Activated T-helper 2 cell treated with anti-CD3 and anti-CD28 coated beads, Interferon-gamma antibody, Interleukin-2, Interleukin-4, amounts not matched to agents 10 μg/mL and 5 μg/mL and 100 μg/mL, durations not matched to agents 14 hours and 24 hours and 36 hours (primary cell): ENCODE results near the gene G0S2. TPM values are rescaled to one million over a fixed set of nuclear protein-coding genes. Genes with fewer than 3 reads are reported as not detected.

Experiments
- DNase-seq: peaks from one replicate; pipeline ENCODE4 v3.0.0; 2021; ENCODE audit warnings: low spot score
- H3K27ac Mint-ChIP-seq: one replicate; pipeline ENCODE4 v1.8.0; 2021; ENCODE audit warnings: mixed read lengths
- H3K27me3 Mint-ChIP-seq: one replicate; pipeline ENCODE4 v1.8.0; 2021; ENCODE audit warnings: low read depth, mixed read lengths
- H3K36me3 Mint-ChIP-seq: one replicate; pipeline ENCODE4 v1.8.0; 2021; ENCODE audit warnings: low read depth, mixed read lengths
- H3K4me1 Mint-ChIP-seq: one replicate; pipeline ENCODE4 v1.8.0; 2021; ENCODE audit warnings: low read depth, mixed read lengths
- H3K4me3 Mint-ChIP-seq: one replicate; pipeline ENCODE4 v1.8.0; 2021; ENCODE audit warnings: low read depth, mild to moderate bottlenecking, moderate library complexity, mixed read lengths
- H3K9me3 Mint-ChIP-seq: one replicate; pipeline ENCODE4 v1.8.0; 2021; ENCODE audit warnings: mixed read lengths
- intact Hi-C: fragments of 100-400 bp; cut with micrococcal nuclease; formaldehyde crosslinking; loops from one replicate; pipeline ENCODE4 v1.15.1; 2023
- total RNA-seq: library from RNA; stranded (reverse); gene quantifications from 2 replicates; pipeline ENCODE4 v1.2.3, GENCODE V29; 2022

G0S2 gene
- total RNA-seq, 1 donor from 2014 or later, result 49.3 TPM

DNA sequence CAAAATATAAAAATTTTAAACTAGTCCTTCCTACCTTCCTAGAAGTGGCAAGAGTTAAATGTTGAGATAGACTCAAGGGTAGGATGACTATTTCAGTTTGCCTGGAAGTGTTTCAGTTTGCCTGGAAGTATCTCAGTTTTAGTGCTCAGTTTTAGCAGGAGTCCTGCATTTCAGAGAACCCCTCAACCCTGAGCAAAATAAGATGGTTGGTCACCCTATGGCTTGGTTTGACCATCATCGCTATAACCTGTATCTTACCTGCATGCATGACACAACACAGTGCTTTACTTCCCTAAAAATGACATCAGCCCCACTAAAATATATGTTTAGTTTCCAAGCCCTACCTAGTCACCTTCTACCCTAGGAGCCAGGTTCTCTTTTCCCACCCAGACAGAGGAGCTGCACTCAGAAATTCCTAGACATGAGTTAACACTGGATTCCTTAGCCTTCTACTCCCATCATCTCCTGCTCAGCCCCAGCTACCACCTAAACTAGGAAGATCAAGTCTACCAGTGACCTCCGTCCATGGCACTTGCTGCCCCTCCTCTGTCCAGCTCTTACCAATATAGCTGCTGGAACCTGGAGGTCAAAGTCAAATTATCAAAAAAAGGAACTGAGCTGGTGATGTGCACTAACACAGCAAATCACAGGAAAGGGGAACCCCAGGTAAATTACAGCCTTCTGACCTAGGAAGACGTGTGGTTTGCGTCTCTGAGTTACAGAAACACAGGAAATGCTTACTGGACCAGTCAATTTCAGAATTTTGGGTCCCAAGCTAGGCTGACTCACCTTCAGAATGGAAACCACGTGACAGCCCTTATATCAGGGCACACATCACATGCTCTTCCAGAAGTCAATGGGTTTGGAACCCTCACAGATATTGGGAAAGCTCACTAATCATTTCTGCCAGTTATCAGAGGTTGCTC, 2.2 kb upstream of the G0S2 start:
- Mint-ChIP-seq H3K4me3 (peak overlapping the region; percentile 51), H3K36me3 (peaks cover 21% of the 10 kb centered on the region), H3K4me1 (peaks cover 61% of the 10 kb centered on the region), H3K9me3 (peaks cover 4% of the 10 kb centered on the region), H3K27ac (peak overlapping the region; percentile 82), H3K27me3 (peaks cover 20% of the 10 kb centered on the region)
- intact Hi-C loops, result loop anchor here (1.0 to 2.0 kb wide), 3 partner anchors 13 to 74 kb away; no protein-coding TSS in a partner anchor
- DNase-seq, result peak; percentile 22

DNA sequence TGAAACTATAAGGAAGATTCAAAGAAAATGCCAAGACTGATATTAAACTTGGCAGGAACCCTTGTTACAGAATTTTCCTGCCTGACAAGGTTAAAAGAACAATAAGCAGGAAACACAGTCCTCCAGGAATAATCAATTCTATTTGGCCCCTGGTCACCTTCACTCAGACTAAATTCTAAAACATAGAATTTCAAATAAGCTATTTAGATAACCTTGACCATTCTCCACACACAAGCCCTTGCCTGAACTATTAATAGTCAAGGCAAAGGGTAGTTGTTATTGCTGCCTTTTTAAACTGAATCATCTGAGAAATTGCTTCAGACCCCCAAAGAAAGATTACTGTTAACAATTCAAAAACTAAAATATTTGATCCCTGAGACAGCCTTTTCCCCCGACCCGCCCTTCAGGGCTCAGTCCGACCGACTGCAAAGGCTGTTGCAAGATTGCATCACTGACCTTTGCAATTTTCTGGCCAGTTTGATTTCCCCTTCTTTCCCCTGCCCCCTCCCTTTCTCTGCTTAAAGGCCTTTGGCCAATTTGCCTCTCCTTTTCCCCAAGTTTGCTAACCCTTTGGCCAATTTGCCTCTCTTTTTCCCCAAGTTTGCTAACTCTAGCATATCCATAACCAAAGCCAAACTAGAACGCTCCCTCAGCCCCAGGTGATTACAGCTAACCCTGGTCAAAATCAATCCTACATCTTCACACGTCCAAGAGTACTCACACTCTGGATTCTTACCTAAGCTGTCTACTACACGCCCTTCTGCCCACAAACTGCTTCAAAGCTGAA, 1.4 kb upstream of the G0S2 start:
- peaks cover 25% of the 10 kb centered on the region for H3K36me3 Mint-ChIP-seq
- peaks cover 4% of the 10 kb centered on the region for H3K9me3 Mint-ChIP-seq
- intact Hi-C loops, result loop anchor here (1.0 to 2.0 kb wide), 3 partner anchors 14 to 73 kb away; no protein-coding TSS in a partner anchor
- peaks cover 24% of the 10 kb centered on the region for H3K27me3 Mint-ChIP-seq
- H3K27ac Mint-ChIP-seq, result peak overlapping the region; percentile 82
- H3K4me3 Mint-ChIP-seq, result no peak overlapping the region
- H3K4me1 Mint-ChIP-seq, result peaks cover 65% of the 10 kb centered on the region
- DNase-seq, result no peak

DNA sequence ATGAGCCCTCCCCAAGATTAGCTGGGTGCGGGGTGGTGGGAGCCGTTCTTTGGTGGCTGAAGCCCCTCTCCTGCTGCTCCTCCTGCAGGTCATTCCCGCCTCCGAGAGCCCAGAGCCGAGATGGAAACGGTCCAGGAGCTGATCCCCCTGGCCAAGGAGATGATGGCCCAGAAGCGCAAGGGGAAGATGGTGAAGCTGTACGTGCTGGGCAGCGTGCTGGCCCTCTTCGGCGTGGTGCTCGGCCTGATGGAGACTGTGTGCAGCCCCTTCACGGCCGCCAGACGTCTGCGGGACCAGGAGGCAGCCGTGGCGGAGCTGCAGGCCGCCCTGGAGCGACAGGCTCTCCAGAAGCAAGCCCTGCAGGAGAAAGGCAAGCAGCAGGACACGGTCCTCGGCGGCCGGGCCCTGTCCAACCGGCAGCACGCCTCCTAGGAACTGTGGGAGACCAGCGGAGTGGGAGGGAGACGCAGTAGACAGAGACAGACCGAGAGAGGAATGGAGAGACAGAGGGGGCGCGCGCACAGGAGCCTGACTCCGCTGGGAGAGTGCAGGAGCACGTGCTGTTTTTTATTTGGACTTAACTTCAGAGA, 448 bp downstream of the G0S2 start:
- H3K9me3 Mint-ChIP-seq, result peaks cover 4% of the 10 kb centered on the region
- peak overlapping the region; percentile 57 for H3K27ac Mint-ChIP-seq
- peaks cover 33% of the 10 kb centered on the region for H3K27me3 Mint-ChIP-seq
- H3K4me1 Mint-ChIP-seq, result peaks cover 68% of the 10 kb centered on the region
- peak overlapping the region; percentile 72 for H3K4me3 Mint-ChIP-seq
- peaks cover 25% of the 10 kb centered on the region for H3K36me3 Mint-ChIP-seq
- intact Hi-C loops, result loop anchor here (5.0 kb wide), 1 partner anchor 152 kb away; the partner anchor contains the start of gene UTP25
- DNase-seq, result no peak

DNA sequence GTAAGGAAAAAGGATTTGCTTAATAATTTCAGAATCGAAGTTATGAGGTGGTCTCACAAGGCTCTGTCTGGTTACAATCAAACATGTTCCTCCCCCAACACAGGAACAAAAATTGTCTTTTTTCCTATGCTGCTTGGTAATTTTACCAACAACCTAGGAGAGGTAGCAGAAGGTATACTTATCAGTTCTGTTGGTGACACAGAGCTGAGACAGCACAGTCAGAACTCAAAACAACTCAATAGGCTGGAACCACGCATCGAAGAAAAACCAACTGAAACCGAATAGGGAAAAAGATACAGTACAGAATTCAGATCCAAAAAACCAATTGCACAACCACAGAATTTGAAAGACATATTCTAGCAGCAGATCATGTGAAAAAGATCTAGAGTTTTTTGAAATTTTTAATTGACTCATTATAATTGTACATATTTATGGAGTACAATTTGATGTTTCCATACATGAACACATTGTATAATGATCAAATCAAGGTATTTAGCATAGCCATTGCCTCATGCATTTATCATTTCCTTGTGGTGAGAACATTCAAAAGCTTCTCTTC, 3.8 kb downstream of the G0S2 start:
- Mint-ChIP-seq H3K36me3 (peaks cover 21% of the 10 kb centered on the region), H3K4me1 (peaks cover 37% of the 10 kb centered on the region)
- intact Hi-C loops, result loop anchor here (5.0 kb wide), 1 partner anchor 148 kb away; the partner anchor contains the start of gene UTP25

DNA sequence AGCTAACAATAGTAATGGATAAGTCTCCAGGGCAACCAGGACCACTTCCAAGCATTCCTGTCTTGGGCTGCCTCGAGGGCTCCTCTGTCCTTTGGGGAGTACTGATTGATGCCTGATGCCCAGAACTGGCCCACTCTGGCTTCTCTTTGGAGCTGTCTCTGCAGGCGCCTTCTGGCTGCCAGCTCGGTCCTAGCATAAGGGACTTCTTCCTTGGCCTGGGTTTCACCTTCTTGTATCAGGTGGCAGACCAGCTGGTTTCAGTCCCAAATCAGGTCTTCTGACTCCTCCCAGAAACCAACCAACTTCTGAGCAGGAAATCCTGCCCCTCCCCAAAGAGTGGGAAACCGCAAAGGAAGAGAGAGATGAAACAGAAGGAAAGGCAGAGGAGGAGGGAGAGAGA, 10.6 kb downstream of the G0S2 start:
- Mint-ChIP-seq H3K4me1 (peaks cover 28% of the 10 kb centered on the region), H3K36me3 (peaks cover 15% of the 10 kb centered on the region), H3K4me3 (peak overlapping the region; percentile 37), H3K27ac (no peak overlapping the region), H3K27me3 (peaks cover 3% of the 10 kb centered on the region), H3K9me3 (no peaks in the 10 kb centered on the region)
- peak; percentile 31 for DNase-seq
- intact Hi-C loops, result loop anchor here (5.0 kb wide), 1 partner anchor 34 kb away; the partner anchor contains the start of gene LAMB3

More for the DNA sequence above, 3.8 kb downstream of the G0S2 start:
- DNase-seq, result no peak
- Mint-ChIP-seq H3K27ac (no peak overlapping the region), H3K9me3 (no peaks in the 10 kb centered on the region), H3K27me3 (peaks cover 36% of the 10 kb centered on the region), H3K4me3 (no peak overlapping the region)

DNA sequence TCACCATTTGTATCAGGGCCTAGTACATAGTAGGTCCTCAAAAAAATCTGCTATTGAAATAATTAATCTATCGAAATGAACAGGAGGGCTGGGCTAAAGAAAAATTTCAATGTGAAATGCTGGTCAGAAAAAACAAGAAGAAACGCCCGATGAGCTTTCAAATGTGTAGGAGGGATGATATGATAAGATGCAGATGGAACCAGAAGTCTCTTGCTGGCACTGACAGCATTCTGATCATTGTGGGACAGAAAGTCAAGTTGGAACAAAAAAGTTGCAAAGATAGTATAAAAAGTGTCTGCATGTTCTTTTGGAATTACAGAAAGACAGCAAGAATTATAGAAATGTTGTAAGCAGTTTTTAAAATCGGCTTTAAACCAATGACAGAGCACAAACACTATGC, 11.1 kb downstream of the G0S2 start:
- Mint-ChIP-seq H3K27ac (no peak overlapping the region), H3K9me3 (no peaks in the 10 kb centered on the region), H3K4me3 (no peak overlapping the region), H3K36me3 (peaks cover 15% of the 10 kb centered on the region), H3K27me3 (no peaks in the 10 kb centered on the region), H3K4me1 (peaks cover 28% of the 10 kb centered on the region)
- intact Hi-C loops, result loop anchor here (5.0 kb wide), 1 partner anchor 34 kb away; the partner anchor contains the start of gene LAMB3
- no peak for DNase-seq

DNA sequence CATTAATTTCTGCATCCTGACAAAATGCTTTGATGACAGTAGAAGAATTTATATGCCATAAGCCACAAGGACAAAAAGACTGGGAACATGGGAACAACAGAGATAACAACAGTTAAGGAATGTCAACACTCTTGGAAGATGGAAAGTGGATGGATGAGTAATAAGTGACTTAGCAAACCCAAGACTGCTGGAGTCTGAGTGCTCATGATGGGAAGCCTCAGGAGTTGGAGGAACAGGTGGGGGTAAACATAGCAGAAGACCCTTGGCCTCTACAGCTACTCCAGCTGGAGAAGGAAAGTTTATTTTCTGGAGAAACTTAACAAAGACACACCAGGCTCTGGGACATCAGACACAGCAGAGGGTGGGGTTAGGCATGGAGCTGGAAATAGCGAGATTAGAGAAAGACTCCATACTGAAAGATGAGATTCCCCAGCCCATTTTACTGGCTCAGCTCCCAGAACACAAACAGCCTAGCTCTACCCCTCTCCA, 13.6 kb downstream of the G0S2 start:
- Mint-ChIP-seq H3K9me3 (no peaks in the 10 kb centered on the region), H3K4me3 (no peak overlapping the region), H3K27ac (no peak overlapping the region), H3K36me3 (peaks cover 15% of the 10 kb centered on the region), H3K4me1 (peaks cover 42% of the 10 kb centered on the region), H3K27me3 (no peaks in the 10 kb centered on the region)
- intact Hi-C loops, result loop anchor here (5.0 kb wide), 1 partner anchor 36 kb away; the partner anchor contains the start of gene LAMB3
- no peak for DNase-seq

DNA sequence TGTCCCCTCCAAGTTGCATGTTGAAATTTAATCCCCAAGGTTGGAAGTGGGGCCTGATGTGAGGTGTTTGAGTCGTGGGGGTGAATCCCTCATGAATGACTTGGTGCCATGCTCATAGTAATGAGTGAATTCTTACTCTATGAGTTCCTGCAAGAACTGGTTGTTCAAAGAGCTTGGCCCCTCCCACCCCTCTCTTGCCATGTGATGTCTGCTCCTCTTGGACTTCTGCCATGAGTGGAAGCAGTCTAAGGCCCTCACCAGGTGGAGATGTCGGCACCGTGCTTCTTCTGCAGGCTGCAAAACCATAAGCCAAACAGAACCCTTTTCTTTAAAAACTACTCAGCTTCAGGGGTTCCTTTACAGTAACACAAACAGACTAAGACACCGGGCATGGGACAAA, 14.3 kb downstream of the G0S2 start:
- no peak for DNase-seq
- H3K36me3 Mint-ChIP-seq, result peaks cover 15% of the 10 kb centered on the region
- no peak overlapping the region for H3K4me3 Mint-ChIP-seq
- H3K4me1 Mint-ChIP-seq, result peaks cover 47% of the 10 kb centered on the region
- H3K9me3 Mint-ChIP-seq, result no peaks in the 10 kb centered on the region
- H3K27me3 Mint-ChIP-seq, result no peaks in the 10 kb centered on the region
- no peak overlapping the region for H3K27ac Mint-ChIP-seq
- intact Hi-C loops, result loop anchor here (5.0 kb wide), 1 partner anchor 37 kb away; the partner anchor contains the start of gene LAMB3

DNA sequence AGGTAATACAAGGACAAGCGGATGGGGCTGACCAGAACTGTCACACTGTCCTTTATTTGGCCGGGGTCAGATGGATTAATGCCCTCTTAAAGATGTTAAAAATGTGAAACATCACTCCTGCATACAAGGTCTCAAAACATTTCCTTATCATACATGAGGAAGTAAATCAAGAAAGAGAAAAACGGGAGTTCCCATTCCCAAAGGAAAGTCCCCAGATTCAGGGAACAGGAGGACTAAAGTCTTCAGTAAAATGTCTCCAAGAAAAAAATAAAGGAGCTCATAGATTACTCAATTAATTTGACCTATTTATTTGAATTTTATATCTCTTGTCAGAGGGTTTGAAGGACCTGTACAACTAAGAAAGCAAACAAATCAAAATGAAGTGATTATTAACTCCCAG, 16.0 kb downstream of the G0S2 start:
- no peak for DNase-seq
- Mint-ChIP-seq H3K27ac (no peak overlapping the region), H3K36me3 (peaks cover 25% of the 10 kb centered on the region), H3K4me1 (peaks cover 46% of the 10 kb centered on the region), H3K27me3 (no peaks in the 10 kb centered on the region), H3K4me3 (no peak overlapping the region), H3K9me3 (no peaks in the 10 kb centered on the region)
- intact Hi-C loops, result no loop called here

DNA sequence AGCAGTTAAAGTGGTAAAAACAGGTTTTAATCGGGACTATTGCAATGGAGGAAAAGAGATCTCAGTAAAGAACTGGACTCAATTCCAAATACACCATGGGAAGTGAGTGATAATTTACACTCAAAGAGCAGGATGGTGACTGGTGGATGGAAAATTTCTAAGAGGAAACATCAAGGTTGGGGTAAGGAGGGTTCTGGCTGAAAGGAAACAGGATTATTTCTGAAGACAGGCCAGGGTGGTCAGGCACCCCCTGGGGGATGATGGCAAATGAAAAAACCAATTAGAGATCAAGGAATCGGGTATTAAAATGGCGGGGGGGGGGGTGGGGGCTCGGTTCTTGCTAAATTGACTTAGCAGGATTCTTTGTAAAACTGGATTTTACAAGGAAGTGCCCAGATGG, 17.1 kb downstream of the G0S2 start:
- no peaks in the 10 kb centered on the region for H3K9me3 Mint-ChIP-seq
- H3K36me3 Mint-ChIP-seq, result peaks cover 26% of the 10 kb centered on the region
- intact Hi-C loops, result loop anchor here (2.0 kb wide), 2 partner anchors 115 to 123 kb away; no protein-coding TSS in a partner anchor
- H3K27ac Mint-ChIP-seq, result peak overlapping the region; percentile 43
- peaks cover 45% of the 10 kb centered on the region for H3K4me1 Mint-ChIP-seq
- no peaks in the 10 kb centered on the region for H3K27me3 Mint-ChIP-seq
- no peak for DNase-seq
- H3K4me3 Mint-ChIP-seq, result no peak overlapping the region

DNA sequence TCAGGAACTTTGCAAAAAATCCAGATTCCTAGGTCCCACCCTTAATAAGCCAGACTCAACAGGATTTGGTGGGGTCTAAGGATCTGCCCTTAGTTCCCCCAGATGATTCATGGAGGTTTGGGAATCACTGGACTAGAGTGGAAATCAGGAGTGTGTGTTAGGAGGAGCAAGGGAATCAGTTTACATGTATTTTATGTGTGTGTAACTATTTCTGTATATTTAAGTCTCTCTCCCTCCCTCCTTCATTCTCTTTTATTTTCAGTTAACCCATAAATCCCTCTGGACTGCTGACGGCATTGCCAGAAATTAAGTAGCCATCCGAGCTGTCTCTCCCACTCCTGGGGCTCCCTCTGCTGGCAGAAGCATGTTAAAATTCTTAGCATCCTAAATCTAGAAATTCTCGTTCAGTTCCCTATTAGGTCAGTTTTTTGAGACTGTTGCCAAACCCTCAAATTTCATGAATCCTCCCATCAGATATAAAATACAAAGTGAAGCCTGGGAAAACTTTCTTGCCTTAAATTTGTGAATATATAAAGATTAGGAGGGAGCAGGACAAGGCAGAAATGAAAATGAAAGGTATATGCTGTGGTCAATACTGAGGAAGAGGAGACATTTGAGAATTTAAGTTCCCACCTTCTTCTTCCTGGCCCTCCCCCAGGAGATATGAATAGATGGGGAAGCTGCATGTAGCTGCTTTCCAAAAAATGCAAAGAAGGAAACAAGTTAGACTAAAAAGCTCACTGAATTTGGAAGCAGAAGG, 17.7 kb downstream of the G0S2 start:
- Mint-ChIP-seq H3K27me3 (no peaks in the 10 kb centered on the region), H3K27ac (peak overlapping the region; percentile 53), H3K4me3 (no peak overlapping the region), H3K36me3 (peaks cover 25% of the 10 kb centered on the region), H3K9me3 (no peaks in the 10 kb centered on the region), H3K4me1 (peaks cover 43% of the 10 kb centered on the region)
- intact Hi-C loops, result loop anchor here (1.0 to 2.0 kb wide), 5 partner anchors 54 to 124 kb away; no protein-coding TSS in a partner anchor
- DNase-seq, result peak; percentile 50
